ENCODE data around the gene SHANK2. TPM values are rescaled to one million over a fixed set of nuclear protein-coding genes. Genes with fewer than 3 reads are reported as not detected.

SHANK2 gene
- total and polyA plus RNA-seq, 2 of the 4 experiments (the other 2 are of a cell fraction) = 1.6 to 2.2 TPM

DNA sequence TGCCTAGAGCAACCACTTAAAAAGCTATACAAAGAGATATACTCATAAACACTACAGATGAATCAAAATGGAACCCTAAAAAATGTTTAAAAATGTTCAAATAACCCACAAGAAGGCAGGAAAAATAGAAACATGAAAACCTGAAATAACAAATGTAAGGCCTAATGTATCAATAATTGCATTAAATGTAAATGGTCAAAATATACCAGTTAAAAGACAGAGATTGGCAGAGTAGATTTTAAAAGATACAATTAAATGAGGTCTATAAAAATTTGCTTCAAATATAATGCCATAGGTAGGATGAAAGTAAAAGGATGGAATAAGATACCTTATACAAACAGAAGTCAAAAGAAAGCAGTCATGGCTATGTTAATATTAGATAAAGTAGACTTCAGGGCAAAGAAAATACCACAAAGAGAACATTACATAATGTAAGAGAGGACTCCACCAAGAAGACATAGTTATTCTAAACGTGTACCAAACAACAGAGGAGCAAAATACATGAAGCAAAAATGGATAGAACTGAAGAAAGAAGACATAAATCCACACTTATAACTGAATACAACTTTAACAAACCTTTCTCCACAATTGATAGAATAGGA is 25.2 kb downstream of the SHANK2 start:
- Histone ChIP-seq H3K27ac (ENCODE audit: insufficient read depth, low read length) (no peak overlapping the region), H4K5ac (ENCODE audit: low read depth, low read length) (no peak overlapping the region), H3K14ac (replicated peaks; ENCODE audit: low read depth, low read length) (no peak overlapping the region), H3K23ac (ENCODE audit: low read depth, low read length) (no peak overlapping the region), H3K4me1 (ENCODE audit: control insufficient read depth, insufficient read depth, low read length) (no peaks in the 10 kb centered on the region), H3K79me1 (ENCODE audit: low read depth in 1 of 2, low read length in 2 of 2) (no peaks in the 10 kb centered on the region), H2BK15ac (ENCODE audit: low read depth, low read length) (no peak overlapping the region), H3K9me1 (ENCODE audit: insufficient read depth, low read length) (no peaks in the 10 kb centered on the region), H4K20me1 (ENCODE audit: insufficient read depth, low read length) (no peaks in the 10 kb centered on the region; the same call in 1 of the 2 replicates), H2AK5ac (ENCODE audit: low read depth, low read length) (no peak overlapping the region), H2BK5ac (ENCODE audit: low read depth, low read length, poor library complexity, severe bottlenecking) (no peak overlapping the region), H3K4ac (ENCODE audit: low read depth, low read length) (no peak overlapping the region), H2AK9ac (replicated peaks; ENCODE audit: low read depth, low read length, poor library complexity) (no peak overlapping the region), H3K9ac (ENCODE audit: low read depth, low read length) (no peak overlapping the region), H2BK120ac (ENCODE audit: low read depth, low read length) (no peak overlapping the region), H4K8ac (ENCODE audit: low read depth in 2 of 2, low read length in 2 of 2) (no peak overlapping the region), H3K56ac (ENCODE audit: extremely low read depth, insufficient read depth, low read length) (no peak overlapping the region), H4K91ac (ENCODE audit: insufficient read depth, low read depth, low read length) (no peak overlapping the region), H3K4me2 (ENCODE audit: low read depth, low read length) (no peak overlapping the region), H3K4me3 (ENCODE audit: insufficient read depth, low read depth, low read length) (no peak overlapping the region), H3K18ac (ENCODE audit: low read depth, low read length) (no peak overlapping the region), H3K36me3 (ENCODE audit: control insufficient read depth, insufficient read depth, low read length) (peaks cover 12% of the 10 kb centered on the region), H3K9me3 (ENCODE audit: control insufficient read depth, insufficient read depth, low read length) (no peaks in the 10 kb centered on the region), H2AFZ (replicated peaks; ENCODE audit: low read length, poor library complexity) (no peak overlapping the region), H3K27me3 (ENCODE audit: control insufficient read depth, insufficient read depth, low read length) (no peaks in the 10 kb centered on the region), H2BK20ac (ENCODE audit: low read depth, low read length) (no peak overlapping the region)
- DNase-seq (no peak), ATAC-seq (ENCODE audit: low read depth) (no peak)
- no CpG with 5 or more reads among the region's 1 CpG for WGBS, 2 experiments (ENCODE audit: extremely low coverage in 2 of 2, insufficient read length in 1 of 2)
- dilution Hi-C loops (cut with HindIII; ENCODE audit: low sequenced_read_pairs, unreplicated experiment) = no loop called here
- CTCF ChIA-PET = no interaction called here
- no peak for TF ChIP-seq NFE2L2 (IDR thresholded peaks at IDR 0.05; ENCODE audit: low read depth, low read length)
- TF ChIP-seq MAZ (IDR thresholded peaks at IDR 0.05; ENCODE audit: borderline replicate concordance, low read depth, low read length) = no peak
- TF ChIP-seq RFX5 (IDR thresholded peaks at IDR 0.05; ENCODE audit: low read depth, low read length) = no peak
- no peak for TF ChIP-seq FOS (IDR thresholded peaks at IDR 0.05; ENCODE audit: low read depth, low read length)
- POLR2A ChIA-PET (ENCODE audit: unreplicated experiment) = no interaction called here
- in situ Hi-C loops (cut with MboI; ENCODE audit: low sequenced_read_pairs) = no loop called here
- no TSS peak for BruUV-seq (replicated peaks)
- intact Hi-C loops (cut with micrococcal nuclease) = no loop called here
